GM11168 (cell line): Measurements from ENCODE around the gene SUPT20HL2.
"Not testable (repeated sequence)": the region's sequence is repeated elsewhere in the genome, so short reads cannot be mapped to it uniquely, and the experiment has no call there.

Experiments
- in situ Hi-C: fragments of 300-500 bp; cut with MboI; formaldehyde crosslinking; loops from one replicate; pipeline ENCODE4 v1.12.0; 2022; ENCODE audit warnings: low sequenced_read_pairs; ENCODE audit not compliant: unreplicated experiment

Gene SUPT20HL2

GRCh38 chrX:24314019-24314635, at the start of gene SUPT20HL2:
TSS of gene SUPT20HL2 (minus strand) at chrX:24314069. CDS start at chrX:24313315, 754 bp downstream.
- in situ Hi-C loops, result no loop called here

- in situ Hi-C loops, result not testable (repeated sequence)
Observed at GRCh38 chrX:24362089-24362745, 48.3 kb upstream of the SUPT20HL2 start.

GRCh38 chrX:24360272-24360671, 46.4 kb upstream of the SUPT20HL2 start, which contains the start of gene SUPT20HL1:
TSS of gene SUPT20HL1 (plus strand) at chrX:24360639. CDS start at chrX:24362761, 2,122 bp downstream.
- in situ Hi-C loops, result no loop called here

GRCh38 chrX:24357106-24357505, 43.2 kb upstream of the SUPT20HL2 start:
- in situ Hi-C loops, result no loop called here

- in situ Hi-C loops, result no loop called here
Observed at GRCh38 chrX:24355095-24355494, 41.2 kb upstream of the SUPT20HL2 start.

- in situ Hi-C loops, result no loop called here
Observed at GRCh38 chrX:24350217-24350616, 36.3 kb upstream of the SUPT20HL2 start.

GRCh38 chrX:24347881-24348280, 34.0 kb upstream of the SUPT20HL2 start:
- in situ Hi-C loops, result no loop called here

GRCh38 chrX:24343719-24344118, 29.9 kb upstream of the SUPT20HL2 start:
- in situ Hi-C loops, result no loop called here

- in situ Hi-C loops, result no loop called here
Observed at GRCh38 chrX:24341795-24342194, 27.9 kb upstream of the SUPT20HL2 start.

GRCh38 chrX:24340501-24340900, 26.6 kb upstream of the SUPT20HL2 start:
- in situ Hi-C loops, result no loop called here

GRCh38 chrX:24339911-24340310, 26.0 kb upstream of the SUPT20HL2 start:
- in situ Hi-C loops, result no loop called here

GRCh38 chrX:24335871-24336270, 22.0 kb upstream of the SUPT20HL2 start:
- in situ Hi-C loops, result no loop called here

GRCh38 chrX:24334461-24334860, 20.6 kb upstream of the SUPT20HL2 start:
- in situ Hi-C loops, result no loop called here

GRCh38 chrX:24333371-24333770, 19.5 kb upstream of the SUPT20HL2 start:
- in situ Hi-C loops, result no loop called here

- in situ Hi-C loops, result no loop called here
Observed at GRCh38 chrX:24332878-24333277, 19.0 kb upstream of the SUPT20HL2 start.

- in situ Hi-C loops, result no loop called here
Observed at GRCh38 chrX:24325231-24325630, 11.4 kb upstream of the SUPT20HL2 start.

GRCh38 chrX:24321741-24322395, 8.0 kb upstream of the SUPT20HL2 start:
- in situ Hi-C loops, result no loop called here

- in situ Hi-C loops, result no loop called here
Observed at GRCh38 chrX:24317567-24317966, 3.7 kb upstream of the SUPT20HL2 start.

- in situ Hi-C loops, result no loop called here
Observed at GRCh38 chrX:24316111-24316510, 2.2 kb upstream of the SUPT20HL2 start.

- in situ Hi-C loops, result not testable (repeated sequence)
Observed at GRCh38 chrX:24312249-24312607, 1.6 kb downstream of the SUPT20HL2 start.

GRCh38 chrX:24311507-24312248, 2.2 kb downstream of the SUPT20HL2 start:
- in situ Hi-C loops, result not testable (repeated sequence)
